GM18507 (cell line): ENCODE data around the gene WIPI1.
"Not testable (repeated sequence)": the region's sequence is repeated elsewhere in the genome, so short reads cannot be mapped to it uniquely, and the experiment has no call there.

Experiments
- DNase-seq: peaks from one replicate; pipeline ENCODE4 v3.0.0; 2011; ENCODE audit warnings: low read depth; ENCODE audit not compliant: insufficient read length; ENCODE audit errors: extremely low spot score
- FAIRE-seq: peaks from 2 replicates; lab custom pipeline; 2011; peaks lifted over from hg19 to GRCh38; lab: Jason Lieb, UNC

The WIPI1 gene

GRCh38 chr17:68457168-68457538 lies at the start of gene WIPI1:
Gene WIPI1 (minus strand): TSS chr17:68457496. CDS start chr17:68457421, 75 bp downstream.
- FAIRE-seq (peak; percentile 15), DNase-seq (no peak)

- FAIRE-seq (no peak), DNase-seq (no peak)
Observed at GRCh38 chr17:68505951-68506350, 48.7 kb upstream of the WIPI1 start.

- FAIRE-seq (no peak), DNase-seq (no peak)
Observed at GRCh38 chr17:68501074-68501473, 43.8 kb upstream of the WIPI1 start.

GRCh38 chr17:68499587-68499986 lies 42.3 kb upstream of the WIPI1 start:
- DNase-seq = no peak
- no peak for FAIRE-seq

- DNase-seq (no peak), FAIRE-seq (peak; percentile 65)
Observed at GRCh38 chr17:68498479-68499326, 41.4 kb upstream of the WIPI1 start.

GRCh38 chr17:68497885-68498319 lies 40.6 kb upstream of the WIPI1 start:
- peak; percentile 53 for DNase-seq
- FAIRE-seq = peak; percentile 97

- FAIRE-seq (no peak), DNase-seq (no peak)
Observed at GRCh38 chr17:68495081-68495480, 37.8 kb upstream of the WIPI1 start.

- not testable (repeated sequence) for FAIRE-seq, DNase-seq
Observed at GRCh38 chr17:68492394-68493054, 35.2 kb upstream of the WIPI1 start.

- peak; percentile 59 for FAIRE-seq
- DNase-seq = no peak
Observed at GRCh38 chr17:68491381-68492231, 34.3 kb upstream of the WIPI1 start.

GRCh38 chr17:68489919-68490318 lies 32.6 kb upstream of the WIPI1 start:
- FAIRE-seq (no peak), DNase-seq (no peak)

- no peak for FAIRE-seq
- DNase-seq = no peak
Observed at GRCh38 chr17:68484458-68484857, 27.2 kb upstream of the WIPI1 start.

GRCh38 chr17:68482576-68483041 lies 25.3 kb upstream of the WIPI1 start:
- no peak for DNase-seq
- no peak for FAIRE-seq

- DNase-seq (no peak), FAIRE-seq (no peak)
Observed at GRCh38 chr17:68480885-68481284, 23.6 kb upstream of the WIPI1 start.

- FAIRE-seq (no peak), DNase-seq (no peak)
Observed at GRCh38 chr17:68470961-68471360, 13.7 kb upstream of the WIPI1 start.

GRCh38 chr17:68468788-68469187 lies 11.5 kb upstream of the WIPI1 start:
- DNase-seq (no peak), FAIRE-seq (no peak)

GRCh38 chr17:68468334-68468733 lies 11.0 kb upstream of the WIPI1 start:
- DNase-seq = no peak
- no peak for FAIRE-seq

GRCh38 chr17:68463211-68464019 lies 6.1 kb upstream of the WIPI1 start:
- FAIRE-seq (no peak), DNase-seq (no peak)

GRCh38 chr17:68462381-68463210 lies 5.3 kb upstream of the WIPI1 start:
- DNase-seq (peak; percentile 37), FAIRE-seq (peak; percentile 87)
